H9 (cell line): ENCODE results near the gene GCN1. TPM values are rescaled to one million over a fixed set of nuclear protein-coding genes. Genes with fewer than 3 reads are reported as not detected.

ENCODE experiments used
- DNase-seq: peaks from one replicate; pipeline ENCODE4 v3.0.0-alpha.2; 2017
- H2AFZ ChIP-seq: one replicate; pipeline ENCODE4 v1.6.1; 2013; ENCODE audit warnings: mild to moderate bottlenecking, low read length, control low read depth, moderate library complexity
- H2AK5ac ChIP-seq: 2 replicates; pipeline ENCODE4 v1.6.1; 2013; ENCODE audit warnings: low read length, control low read depth, mixed read lengths; ENCODE audit not compliant: insufficient read length
- H2BK120ac ChIP-seq: one replicate; pipeline ENCODE4 v1.6.1; 2013; ENCODE audit warnings: low read depth, mild to moderate bottlenecking, low read length, control low read depth, inconsistent platforms; ENCODE audit not compliant: poor library complexity, severe bottlenecking
- H2BK12ac ChIP-seq: 2 replicates; pipeline ENCODE4 v1.6.1; 2013; ENCODE audit warnings: low read length, control low read depth, mixed read lengths, low read depth; ENCODE audit not compliant: insufficient read length
- H2BK15ac ChIP-seq: 2 replicates; pipeline ENCODE4 v1.6.1; 2013; ENCODE audit warnings: low read depth, low read length, control low read depth
- H2BK20ac ChIP-seq: one replicate; pipeline ENCODE4 v1.6.1; 2013; ENCODE audit warnings: low read depth, mild to moderate bottlenecking, low read length, control low read depth, inconsistent platforms; ENCODE audit not compliant: poor library complexity, severe bottlenecking
- H2BK5ac ChIP-seq: 2 replicates; pipeline ENCODE4 v1.6.1; 2013; ENCODE audit warnings: low read length, control low read depth, mixed read lengths; ENCODE audit not compliant: insufficient read length
- H3K14ac ChIP-seq: 2 replicates; pipeline ENCODE4 v1.6.1; 2013; ENCODE audit warnings: low read length, control low read depth; ENCODE audit not compliant: insufficient read depth
- H3K18ac ChIP-seq: 2 replicates; pipeline ENCODE4 v1.6.1; 2013; ENCODE audit warnings: low read depth, mild to moderate bottlenecking, mixed read lengths, low read length, control low read depth; ENCODE audit not compliant: insufficient read length
- H3K23ac ChIP-seq: 2 replicates; pipeline ENCODE4 v1.6.1; 2013; ENCODE audit warnings: low read length, control low read depth, mixed read lengths, low read depth; ENCODE audit not compliant: insufficient read length
- H3K23me2 ChIP-seq: 2 replicates; pipeline ENCODE4 v1.6.1; 2013; ENCODE audit warnings: low read depth, mild to moderate bottlenecking, mixed read lengths, low read length, control low read depth; ENCODE audit not compliant: insufficient read length, poor library complexity, severe bottlenecking
- H3K27ac ChIP-seq: 2 replicates; pipeline ENCODE4 v1.5.1; 2013; ENCODE audit warnings: low read length, control low read depth, mixed read lengths, low read depth; ENCODE audit not compliant: insufficient read length
- H3K27me3 ChIP-seq: 2 replicates; pipeline ENCODE4 v1.6.1; 2013; ENCODE audit warnings: low read length, control low read depth, inconsistent platforms; ENCODE audit not compliant: insufficient read depth
- H3K4ac ChIP-seq: 2 replicates; pipeline ENCODE4 v1.6.1; 2013; ENCODE audit warnings: low read depth, mild to moderate bottlenecking, control low read depth, inconsistent platforms, low read length, moderate library complexity
- H3K4me1 ChIP-seq: 2 replicates; pipeline ENCODE4 v1.6.1; 2013; ENCODE audit warnings: low read length, control low read depth, inconsistent platforms; ENCODE audit not compliant: insufficient read depth
- H3K4me2 ChIP-seq: 2 replicates; pipeline ENCODE4 v1.6.1; 2013; ENCODE audit warnings: low read length, control low read depth, mixed read lengths; ENCODE audit not compliant: insufficient read length, insufficient read depth
- H3K56ac ChIP-seq: 2 replicates; pipeline ENCODE4 v1.6.1; 2013; ENCODE audit warnings: low read depth, mild to moderate bottlenecking, mixed read lengths, low read length, control low read depth; ENCODE audit not compliant: insufficient read length
- H3K79me1 ChIP-seq: 2 replicates; pipeline ENCODE4 v1.6.1; 2013; ENCODE audit warnings: low read depth, mild to moderate bottlenecking, moderate library complexity, low read length, control low read depth, inconsistent platforms; ENCODE audit not compliant: insufficient read depth, poor library complexity, severe bottlenecking
- H3K79me2 ChIP-seq: 2 replicates; pipeline ENCODE4 v1.6.1; 2013; ENCODE audit warnings: low read length, control low read depth, inconsistent platforms; ENCODE audit not compliant: insufficient read depth
- H3K9ac ChIP-seq: 2 replicates; pipeline ENCODE4 v1.6.1; 2013; ENCODE audit warnings: low read length, control low read depth, mixed read lengths; ENCODE audit not compliant: insufficient read length; ENCODE audit errors: extremely low read depth
- H3K9me3 ChIP-seq: one replicate; pipeline ENCODE4 v1.6.1; 2013; ENCODE audit warnings: low read depth, low read length, inconsistent platforms; ENCODE audit not compliant: control insufficient read depth
- H3T11ph ChIP-seq: one replicate; pipeline ENCODE4 v1.6.1; 2013; ENCODE audit warnings: mild to moderate bottlenecking, low read length, control low read depth, inconsistent platforms
- H4K20me1 ChIP-seq: one replicate; pipeline ENCODE4 v1.6.1; 2013; ENCODE audit not compliant: control insufficient read depth, insufficient read length, insufficient read depth
- H4K5ac ChIP-seq: 2 replicates; pipeline ENCODE4 v1.6.1; 2013; ENCODE audit warnings: low read depth, mild to moderate bottlenecking, mixed read lengths, low read length, control low read depth; ENCODE audit not compliant: insufficient read length
- H4K8ac ChIP-seq: replicated peaks from 2 replicates; pipeline ENCODE4 v1.6.1; 2013; ENCODE audit warnings: low read length, control low read depth, mixed read lengths, low read depth; ENCODE audit not compliant: insufficient read length
- H4K91ac ChIP-seq: 2 replicates; pipeline ENCODE4 v1.6.1; 2013; ENCODE audit warnings: low read depth, mild to moderate bottlenecking, moderate library complexity, mixed read lengths, low read length, control low read depth; ENCODE audit not compliant: insufficient read length
- H3K27ac Mint-ChIP-seq, 3 experiments: 2 replicates in 2 of 3; 3 replicates in 1 of 3; pipeline ENCODE4 v1.8.0; 2020 to 2021; ENCODE audit warnings: mixed read lengths in 3 of 3, mild to moderate bottlenecking in 1 of 3, moderate library complexity in 1 of 3
- H3K27me3 Mint-ChIP-seq: 2 replicates; pipeline ENCODE4 v1.8.0; 2021; ENCODE audit warnings: low read depth, mild to moderate bottlenecking, moderate library complexity, mixed read lengths
- H3K36me3 Mint-ChIP-seq, 3 experiments: 2 replicates in 2 of 3; 3 replicates in 1 of 3; pipeline ENCODE4 v1.8.0; 2020 to 2021; ENCODE audit warnings: low read depth in 3 of 3, mixed read lengths in 3 of 3; ENCODE audit not compliant: insufficient read depth in 1 of 3
- H3K4me1 Mint-ChIP-seq, 2 experiments: 2 replicates each; pipeline ENCODE4 v1.8.0; 2020; ENCODE audit warnings: mixed read lengths in 2 of 2
- H3K4me3 Mint-ChIP-seq, 2 experiments: 2 replicates in 1 of 2; 3 replicates in 1 of 2; pipeline ENCODE4 v1.8.0; 2020 to 2021; ENCODE audit warnings: mild to moderate bottlenecking in 2 of 2, mixed read lengths in 2 of 2, moderate library complexity in 1 of 2
- H3K9me3 Mint-ChIP-seq, 2 experiments: 2 replicates in 1 of 2; 3 replicates in 1 of 2; pipeline ENCODE4 v1.8.0; 2020; ENCODE audit warnings: mild to moderate bottlenecking in 2 of 2, mixed read lengths in 2 of 2, moderate library complexity in 1 of 2
- CTCF ChIP-seq: fragments of 200-600 bp; sonication (generic); conservative IDR thresholded peaks from 3 replicates; pipeline ENCODE4 v1.8.0; 2021; ENCODE audit warnings: antibody characterized with exemption, mild to moderate bottlenecking
- WGBS: extraction: QIAGEN DNeasy Blood & Tissue Kit; methylation state at CpG from one replicate; pipeline ENCODE4 v1.1.7; 2013; ENCODE audit warnings: missing lambda C conversion rate, low lambda C conversion rate, mixed read lengths; ENCODE audit not compliant: insufficient read length; ENCODE audit errors: extremely low coverage; 5-methylcytosine and 5-hydroxymethylcytosine counted together
- total RNA-seq: library from RNA; stranded (reverse); gene quantifications from 2 replicates; pipeline ENCODE4 v1.2.1, GENCODE V29; 2021

Gene GCN1
- total RNA-seq, 1 experiment from 2014 or later: 137 TPM

DNA sequence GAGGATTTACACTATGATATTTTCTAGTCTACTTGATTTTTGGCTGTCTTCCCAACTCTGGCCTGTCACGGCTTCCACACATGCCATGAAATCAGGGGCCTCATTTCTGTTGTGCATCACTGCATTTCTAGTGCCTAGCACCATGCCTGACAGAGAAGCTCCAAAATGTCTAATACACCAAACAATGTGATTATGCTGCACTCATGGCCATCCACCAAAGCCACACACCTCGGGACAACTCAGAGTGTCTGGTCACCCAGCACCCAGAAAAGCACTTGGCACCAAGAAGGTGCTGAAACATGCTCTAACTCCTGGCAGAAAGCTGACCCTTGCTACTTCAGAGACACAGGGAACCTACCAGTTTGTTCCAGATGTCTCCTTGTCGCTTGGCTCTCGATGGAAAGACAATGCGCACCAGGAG lies 11.3 kb downstream of the GCN1 start:
- Histone ChIP-seq H2BK12ac (no peak overlapping the region), H3K4me2 (no peak overlapping the region), H3T11ph (no peak overlapping the region), H3K9me3 (no peaks in the 10 kb centered on the region), H3K4ac (no peak overlapping the region), H2AK5ac (no peak overlapping the region), H2BK120ac (no peak overlapping the region), H2BK15ac (no peak overlapping the region), H3K27ac (no peak overlapping the region), H3K18ac (no peak overlapping the region), H3K23me2 (no peaks in the 10 kb centered on the region), H3K79me2 (no peaks in the 10 kb centered on the region), H4K91ac (no peak overlapping the region), H4K5ac (no peak overlapping the region), H3K56ac (no peak overlapping the region), H3K23ac (no peak overlapping the region), H3K4me1 (no peaks in the 10 kb centered on the region), H3K9ac (no peak overlapping the region), H3K14ac (no peak overlapping the region), H2BK20ac (no peak overlapping the region), H4K20me1 (no peaks in the 10 kb centered on the region), H2BK5ac (no peak overlapping the region), H4K8ac (no peak overlapping the region), H3K79me1 (peaks cover 3% of the 10 kb centered on the region), H2AFZ (no peak overlapping the region), H3K27me3 (no peaks in the 10 kb centered on the region)
- Mint-ChIP-seq H3K4me1 (no peaks in the 10 kb centered on the region), H3K27me3 (no peaks in the 10 kb centered on the region), H3K9me3 (no peaks in the 10 kb centered on the region), H3K4me3 (no peak overlapping the region), H3K27ac (no peak overlapping the region; a peak in 1 of 7 replicates), H3K36me3 (peaks cover 50 to 84% (median 75%) of the 10 kb centered on the region in 3 experiments; a peak in 6 of 7 replicates)
- TF ChIP-seq CTCF: no peak
- no peak for DNase-seq
- no CpG with 5 or more reads among the region's 5 CpGs for WGBS
